Upper lobe of right lung (tissue), 1 donor: ENCODE results near the gene NGRN. TPM values are rescaled to one million over a fixed set of nuclear protein-coding genes. Genes with fewer than 3 reads are reported as not detected.
A peak's percentile ranks its signal among the peaks of the same experiment; 100 is the strongest.
"Not testable (repeated sequence)": the region's sequence is repeated elsewhere in the genome, so short reads cannot be mapped to it uniquely, and the experiment has no call there.

Source experiments
- ATAC-seq: fragments of 200-7000 bp; cut with Tn5 transposase; one replicate; pipeline ENCODE4 v1.9.1; 2020; ENCODE audit warnings: mild to moderate bottlenecking, moderate library complexity
- DNase-seq: peaks from one replicate; pipeline ENCODE4 v3.0.0-alpha.2; 2020
- H3K27ac ChIP-seq: fragments of 200-600 bp; one replicate; pipeline ENCODE4 v1.8.0; 2022
- H3K27me3 ChIP-seq: fragments of 200-600 bp; one replicate; pipeline ENCODE4 v1.8.0; 2022; ENCODE audit warnings: mild to moderate bottlenecking
- H3K36me3 ChIP-seq: fragments of 200-600 bp; one replicate; pipeline ENCODE4 v1.8.0; 2022
- H3K4me1 ChIP-seq: fragments of 200-600 bp; one replicate; pipeline ENCODE4 v1.8.0; 2022
- H3K4me3 ChIP-seq: fragments of 200-600 bp; one replicate; pipeline ENCODE4 v1.8.0; 2022; ENCODE audit warnings: mild to moderate bottlenecking
- H3K9me3 ChIP-seq: fragments of 200-600 bp; one replicate; pipeline ENCODE4 v1.8.0; 2022
- intact Hi-C: fragments of 100-400 bp; cut with DNase I; formaldehyde crosslinking; loops from one replicate; pipeline ENCODE4 v1.11.0; 2022
- total RNA-seq: library from RNA; stranded (reverse); fragmentation: NEBNext Ultra II Directional; extraction: Animal tissue kit (Norgen Biotek cat#: 25700); gene quantifications from one replicate; pipeline ENCODE4 v1.2.1, GENCODE V29; 2021
- TF ChIP-seq, protein P1 (sequence below): fragments of 200-600 bp; IDR thresholded peaks from one replicate; pipeline ENCODE4 v1.8.0; 2022; ENCODE audit warnings: antibody characterized with exemption
- donor health status: DM: no; HTN: yes; CAD: no; lungs with severe emphysema.

Gene NGRN
- total RNA-seq, 1 donor from 2014 or later: 75.0 TPM

DNA sequence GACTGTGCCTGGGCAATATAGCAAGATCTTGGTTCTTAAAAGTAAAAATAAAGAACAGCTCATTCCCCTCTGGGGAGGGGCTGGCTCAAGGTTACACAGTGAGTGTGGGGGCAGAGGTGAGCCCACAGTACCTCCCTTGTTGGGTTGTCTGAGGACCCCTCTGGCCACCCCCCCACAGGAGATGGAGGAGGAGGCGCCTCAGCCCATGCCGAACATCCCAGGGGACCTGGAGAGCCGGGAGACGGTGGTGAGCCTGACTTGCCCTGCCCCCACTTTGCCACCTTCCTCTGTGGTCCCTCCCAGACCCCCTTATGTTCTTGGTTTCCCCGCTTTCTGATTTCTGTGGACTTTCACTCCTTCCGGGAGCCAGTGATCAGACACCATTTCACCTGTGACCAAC, 28.7 kb downstream of the NGRN start:
- Histone ChIP-seq H3K36me3 (no peaks in the 10 kb centered on the region), H3K4me1 (no peaks in the 10 kb centered on the region), H3K4me3 (no peak overlapping the region), H3K27ac (no peak overlapping the region), H3K9me3 (no peaks in the 10 kb centered on the region), H3K27me3 (no peaks in the 10 kb centered on the region)
- intact Hi-C loops: no loop called here
- DNase-seq (no peak), ATAC-seq (no peak)
- TF ChIP-seq, protein P1, sequence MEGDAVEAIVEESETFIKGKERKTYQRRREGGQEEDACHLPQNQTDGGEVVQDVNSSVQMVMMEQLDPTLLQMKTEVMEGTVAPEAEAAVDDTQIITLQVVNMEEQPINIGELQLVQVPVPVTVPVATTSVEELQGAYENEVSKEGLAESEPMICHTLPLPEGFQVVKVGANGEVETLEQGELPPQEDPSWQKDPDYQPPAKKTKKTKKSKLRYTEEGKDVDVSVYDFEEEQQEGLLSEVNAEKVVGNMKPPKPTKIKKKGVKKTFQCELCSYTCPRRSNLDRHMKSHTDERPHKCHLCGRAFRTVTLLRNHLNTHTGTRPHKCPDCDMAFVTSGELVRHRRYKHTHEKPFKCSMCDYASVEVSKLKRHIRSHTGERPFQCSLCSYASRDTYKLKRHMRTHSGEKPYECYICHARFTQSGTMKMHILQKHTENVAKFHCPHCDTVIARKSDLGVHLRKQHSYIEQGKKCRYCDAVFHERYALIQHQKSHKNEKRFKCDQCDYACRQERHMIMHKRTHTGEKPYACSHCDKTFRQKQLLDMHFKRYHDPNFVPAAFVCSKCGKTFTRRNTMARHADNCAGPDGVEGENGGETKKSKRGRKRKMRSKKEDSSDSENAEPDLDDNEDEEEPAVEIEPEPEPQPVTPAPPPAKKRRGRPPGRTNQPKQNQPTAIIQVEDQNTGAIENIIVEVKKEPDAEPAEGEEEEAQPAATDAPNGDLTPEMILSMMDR: no peak

DNA sequence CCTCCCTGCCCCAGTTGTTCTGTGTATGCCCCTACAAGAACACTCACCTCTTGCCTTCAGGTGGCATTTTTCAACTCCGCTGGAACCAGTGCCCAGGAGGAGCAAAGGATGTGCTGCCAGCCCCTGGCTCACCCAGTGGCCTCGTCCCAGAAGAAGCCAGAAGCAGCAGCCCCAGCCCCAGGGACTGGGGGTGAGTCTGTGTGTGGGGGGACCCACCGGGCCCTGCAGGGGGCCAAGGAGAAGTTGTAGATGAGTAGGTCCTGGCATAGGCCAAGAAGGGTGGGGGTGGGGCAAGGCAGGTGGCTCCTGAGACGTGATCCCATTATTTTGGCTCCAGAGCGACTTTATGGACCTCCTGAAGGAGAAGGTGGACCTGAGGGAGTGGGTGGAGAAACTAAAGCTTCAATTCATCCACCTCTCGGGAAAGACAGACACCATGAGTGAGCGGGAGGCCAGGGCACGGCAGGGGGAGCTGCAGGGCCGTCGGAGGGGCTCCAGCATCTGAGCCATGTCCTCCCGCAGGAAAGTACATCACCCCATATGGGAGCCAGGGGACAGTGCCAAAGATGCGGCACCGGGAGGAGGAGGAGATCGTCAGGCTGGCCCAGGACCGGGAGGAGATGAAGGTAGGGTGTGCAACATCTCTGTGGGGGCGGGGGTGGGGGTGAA, 29.3 kb downstream of the NGRN start:
- TF ChIP-seq, protein P1: no peak
- ATAC-seq (no peak), DNase-seq (no peak)

DNA sequence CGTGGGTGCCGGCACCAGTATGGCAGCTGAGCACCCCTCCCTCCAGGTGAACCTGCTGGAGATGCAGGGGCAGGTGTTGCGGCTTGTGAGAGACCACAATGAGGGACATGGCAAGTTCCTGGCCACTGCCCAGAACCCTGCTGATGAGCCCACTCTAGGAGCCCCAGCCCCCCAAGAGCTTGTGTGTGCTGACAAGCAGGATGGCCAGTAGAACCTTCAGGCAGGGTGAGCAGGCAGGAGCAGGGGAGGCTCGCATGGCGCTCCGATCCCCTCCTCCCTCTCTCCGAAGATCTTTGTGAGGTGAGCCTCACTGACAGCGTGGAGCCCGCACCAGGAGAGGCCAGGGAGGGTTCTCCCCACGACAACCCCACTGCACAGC, 29.8 kb downstream of the NGRN start:
- Histone ChIP-seq H3K4me1 (no peaks in the 10 kb centered on the region), H3K9me3 (no peaks in the 10 kb centered on the region), H3K4me3 (no peak overlapping the region), H3K36me3 (no peaks in the 10 kb centered on the region), H3K27me3 (no peaks in the 10 kb centered on the region), H3K27ac (no peak overlapping the region)
- intact Hi-C loops: no loop called here
- no peak for DNase-seq
- TF ChIP-seq, protein P1: no peak
- ATAC-seq: no peak

More for the DNA sequence above, 29.3 kb downstream of the NGRN start:
- Histone ChIP-seq H3K27me3 (no peaks in the 10 kb centered on the region), H3K27ac (no peak overlapping the region), H3K4me3 (no peak overlapping the region), H3K36me3 (no peaks in the 10 kb centered on the region), H3K4me1 (no peaks in the 10 kb centered on the region), H3K9me3 (no peaks in the 10 kb centered on the region)
- intact Hi-C loops: no loop called here

DNA sequence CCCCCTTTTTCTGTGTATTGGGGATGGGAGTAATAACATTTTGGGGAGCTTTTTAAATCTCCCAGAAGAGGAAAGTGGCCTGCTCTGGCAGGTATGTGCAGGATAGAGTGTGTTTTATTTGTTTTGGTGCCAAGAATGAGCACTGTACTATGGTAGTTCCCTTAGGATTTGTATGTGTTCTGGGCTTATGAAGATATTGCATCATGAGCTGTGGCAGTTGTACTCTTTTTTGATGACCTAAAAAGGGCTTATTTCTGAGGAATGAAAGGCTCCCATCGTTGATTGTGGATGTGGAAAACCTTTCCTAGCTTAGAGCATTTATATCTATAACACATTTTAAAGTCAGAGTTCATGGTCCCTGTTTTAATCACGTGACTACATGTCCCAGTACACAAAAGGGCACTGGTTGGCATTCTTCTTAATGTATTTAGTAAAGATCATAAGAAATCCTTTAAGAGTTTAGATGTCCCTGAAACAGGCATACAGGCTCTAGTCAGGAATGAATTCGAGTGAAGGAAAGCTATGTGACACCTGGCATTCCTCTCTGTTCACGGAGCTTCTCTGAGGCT, 30.9 kb downstream of the NGRN start:
- H3K4me1 ChIP-seq, H3K27ac ChIP-seq, DNase-seq, H3K4me3 ChIP-seq, ATAC-seq, H3K27me3 ChIP-seq, intact Hi-C loops, H3K36me3 ChIP-seq, H3K9me3 ChIP-seq: not testable (repeated sequence)

DNA sequence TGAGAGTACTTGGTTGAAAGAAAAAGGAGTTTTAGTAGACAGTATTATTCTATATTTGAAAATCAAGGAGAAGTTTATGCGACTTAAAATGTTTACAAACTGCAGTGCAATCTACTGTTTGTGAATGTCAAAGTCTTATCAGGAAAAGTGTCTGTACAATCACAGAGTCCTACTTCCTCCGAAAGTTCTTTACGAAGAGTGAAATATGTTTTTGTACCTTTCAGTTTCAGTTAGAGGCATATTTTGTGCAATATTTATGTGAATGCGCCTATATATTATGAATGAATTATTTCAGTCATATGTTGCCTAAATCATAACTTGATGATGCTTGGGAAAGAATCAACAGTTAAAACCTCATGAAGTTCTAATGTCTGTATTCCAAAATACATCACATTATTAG, 31.5 kb downstream of the NGRN start:
- H3K27ac ChIP-seq: no peak overlapping the region

DNA sequence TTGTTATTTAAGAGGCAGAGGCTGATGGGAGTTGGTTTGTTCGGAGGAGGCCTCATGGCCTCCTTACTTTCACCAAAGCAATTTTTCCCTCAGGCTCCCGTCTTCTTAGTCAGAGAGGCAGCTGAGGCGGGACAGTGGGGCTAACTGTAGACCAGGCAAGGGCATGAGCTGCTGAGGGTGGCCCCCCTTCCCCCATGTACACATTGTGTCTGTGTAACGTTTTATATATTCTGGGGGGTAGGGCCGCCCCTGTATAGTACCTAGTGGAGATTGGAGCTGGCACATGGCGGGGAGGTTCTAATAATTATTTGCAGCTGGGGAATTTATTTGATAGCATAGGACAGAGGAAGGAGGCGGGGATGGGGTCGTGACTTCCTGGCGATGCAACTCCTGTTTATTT, 35.1 kb downstream of the NGRN start:
- no peaks in the 10 kb centered on the region for H3K36me3 ChIP-seq
- ATAC-seq: peak; percentile 31
- no peak overlapping the region for H3K4me3 ChIP-seq
- no peak overlapping the region for H3K27ac ChIP-seq
- no peak for DNase-seq
- TF ChIP-seq, protein P1: no peak
- H3K27me3 ChIP-seq: no peaks in the 10 kb centered on the region
- no peaks in the 10 kb centered on the region for H3K9me3 ChIP-seq
- intact Hi-C loops: no loop called here
- no peaks in the 10 kb centered on the region for H3K4me1 ChIP-seq

More for the DNA sequence above, 31.5 kb downstream of the NGRN start:
- no peaks in the 10 kb centered on the region for H3K4me1 ChIP-seq
- TF ChIP-seq, protein P1: no peak
- no peak for ATAC-seq
- no peaks in the 10 kb centered on the region for H3K36me3 ChIP-seq
- H3K4me3 ChIP-seq: no peak overlapping the region
- DNase-seq: no peak
- intact Hi-C loops: no loop called here
- H3K27me3 ChIP-seq: no peaks in the 10 kb centered on the region
- no peaks in the 10 kb centered on the region for H3K9me3 ChIP-seq
